RWPE2 (cell line): ENCODE measurements around the gene NUDT6.

Source experiments
- ATAC-seq: fragments of 200-7000 bp; cut with Tn5 transposase; 3 replicates; pipeline ENCODE4 v1.9.1; 2021; ENCODE audit warnings: low read depth
- DNase-seq: peaks from one replicate; pipeline ENCODE4 v3.0.0-alpha.2; 2020; ENCODE audit warnings: low spot score
- H3K27ac ChIP-seq: fragments of 450-650 bp; 2 replicates; pipeline ENCODE4 v1.5.1; 2017; ENCODE audit warnings: mild to moderate bottlenecking; ENCODE audit not compliant: poor library complexity, severe bottlenecking
- H3K27me3 ChIP-seq: fragments of 250-450 bp; sonication (Bioruptor Pico); 2 replicates; pipeline ENCODE4 v1.5.1; 2021; ENCODE audit warnings: mild to moderate bottlenecking, moderate library complexity; ENCODE audit not compliant: insufficient read depth, poor library complexity, severe bottlenecking
- H3K36me3 ChIP-seq: fragments of 250-450 bp; sonication (Bioruptor Pico); 2 replicates; pipeline ENCODE4 v1.5.1; 2020; ENCODE audit warnings: low read depth, mild to moderate bottlenecking, moderate library complexity
- H3K4me1 ChIP-seq: fragments of 250-450 bp; sonication (Bioruptor Pico); 2 replicates; pipeline ENCODE4 v1.5.1; 2021; ENCODE audit warnings: mild to moderate bottlenecking, moderate library complexity; ENCODE audit not compliant: insufficient read depth, poor library complexity, severe bottlenecking
- H3K4me3 ChIP-seq: fragments of 250-450 bp; sonication (Bioruptor Pico); 2 replicates; pipeline ENCODE4 v1.5.1; 2021; ENCODE audit warnings: mild to moderate bottlenecking, moderate library complexity; ENCODE audit not compliant: severe bottlenecking
- H3K9me3 ChIP-seq: fragments of 250-450 bp; sonication (Bioruptor Pico); 2 replicates; pipeline ENCODE4 v1.5.1; 2021; ENCODE audit warnings: mild to moderate bottlenecking, moderate library complexity; ENCODE audit not compliant: severe bottlenecking
- CTCF ChIP-seq: fragments of 450-650 bp; IDR thresholded peaks from one replicate; pipeline ENCODE4 v1.5.1; 2017; ENCODE audit warnings: mild to moderate bottlenecking, moderate library complexity; ENCODE audit not compliant: poor library complexity, severe bottlenecking

The NUDT6 gene

GRCh38 chr4:122861172-122861943 is 61.0 kb downstream of the NUDT6 start:
- Histone ChIP-seq H3K27me3 (no peaks in the 10 kb centered on the region), H3K4me1 (peaks cover 8% of the 10 kb centered on the region), H3K36me3 (no peaks in the 10 kb centered on the region), H3K9me3 (no peaks in the 10 kb centered on the region), H3K4me3 (no peak overlapping the region), H3K27ac (no peak overlapping the region)
- DNase-seq = no peak
- TF ChIP-seq CTCF = no peak
- ATAC-seq = no peak

GRCh38 chr4:122858705-122859104 is 63.7 kb downstream of the NUDT6 start:
- Histone ChIP-seq H3K4me3 (no peak overlapping the region), H3K27ac (no peak overlapping the region), H3K36me3 (0 out of 2 replicates have a peak, but pooled peaks cover 4% of the 10 kb centered on the region), H3K27me3 (no peaks in the 10 kb centered on the region), H3K4me1 (peaks cover 5% of the 10 kb centered on the region), H3K9me3 (no peaks in the 10 kb centered on the region)
- no peak for TF ChIP-seq CTCF
- DNase-seq (no peak), ATAC-seq (no peak)

- H3K9me3 ChIP-seq = no peaks in the 10 kb centered on the region
- no peak overlapping the region for H3K27ac ChIP-seq
- ATAC-seq (no peak), DNase-seq (no peak)
- no peak overlapping the region for H3K4me3 ChIP-seq
- 0 out of 2 replicates have a peak, but pooled peaks cover 4% of the 10 kb centered on the region for H3K36me3 ChIP-seq
- H3K27me3 ChIP-seq = no peaks in the 10 kb centered on the region
- H3K4me1 ChIP-seq = peaks cover 5% of the 10 kb centered on the region
- no peak for TF ChIP-seq CTCF
These were observed 65.2 kb downstream of the NUDT6 start for GRCh38 chr4:122857160-122857559.

GRCh38 chr4:122855353-122855890 is 67.0 kb downstream of the NUDT6 start:
- no peak for ATAC-seq
- H3K4me3 ChIP-seq = no peak overlapping the region
- H3K27ac ChIP-seq = no peak overlapping the region
- no peak for DNase-seq
- 0 out of 2 replicates have a peak, but pooled peaks cover 4% of the 10 kb centered on the region for H3K36me3 ChIP-seq
- no peak for TF ChIP-seq CTCF
- H3K4me1 ChIP-seq = peaks cover 5% of the 10 kb centered on the region
- H3K9me3 ChIP-seq = no peaks in the 10 kb centered on the region
- H3K27me3 ChIP-seq = no peaks in the 10 kb centered on the region
